WTC11 (cell line): ENCODE data around the gene HS3ST1. TPM values are rescaled to one million over a fixed set of nuclear protein-coding genes. Genes with fewer than 3 reads are reported as not detected.

Experiments used
- ATAC-seq: fragments of 200-7000 bp; cut with Tn5 transposase; 2 replicates; pipeline ENCODE4 v1.10.0; 2021; ENCODE audit warnings: mild to moderate bottlenecking, moderate library complexity
- CTCF ChIA-PET: fragments of 300-600 bp; sonication (Branson Sonifier 250); formaldehyde crosslinking; loops from one replicate; lab custom pipeline; 2021; ENCODE audit warnings: antibody characterized with exemption; lab: Charles Lee
- POLR2A ChIA-PET: fragments of 350-600 bp; sonication (Branson Sonifier 250); formaldehyde crosslinking; loops from one replicate; lab custom pipeline; 2021; ENCODE audit warnings: antibody characterized with exemption; lab: Charles Lee
- DNase-seq: peaks from one replicate; pipeline ENCODE4 v3.0.0; 2021; ENCODE audit warnings: low spot score
- H3K27ac Mint-ChIP-seq: 2 replicates; pipeline ENCODE4 v1.8.0; 2021; ENCODE audit warnings: mixed read lengths
- H3K27me3 Mint-ChIP-seq: 2 replicates; pipeline ENCODE4 v1.8.0; 2021; ENCODE audit warnings: low read depth, mild to moderate bottlenecking, moderate library complexity, mixed read lengths
- H3K36me3 Mint-ChIP-seq: 2 replicates; pipeline ENCODE4 v1.8.0; 2021; ENCODE audit warnings: mixed read lengths
- H3K4me1 Mint-ChIP-seq: 2 replicates; pipeline ENCODE4 v1.8.0; 2022; ENCODE audit warnings: mixed read lengths
- H3K4me3 Mint-ChIP-seq: 2 replicates; pipeline ENCODE4 v1.8.0; 2021; ENCODE audit warnings: mild to moderate bottlenecking, moderate library complexity, mixed read lengths
- H3K9me3 Mint-ChIP-seq: 2 replicates; pipeline ENCODE4 v1.8.0; 2021; ENCODE audit warnings: mixed read lengths
- AFF4 ChIP-seq: sonication (generic); formaldehyde crosslinking; IDR thresholded peaks from 2 replicates; pipeline ENCODE4 v1.8.1; 2023; ENCODE audit warnings: mild to moderate bottlenecking, missing genetic modification reagents, borderline replicate concordance
- ATF1 ChIP-seq: sonication (generic); formaldehyde crosslinking; IDR thresholded peaks from 2 replicates; pipeline ENCODE4 v1.8.1; 2023; ENCODE audit warnings: mild to moderate bottlenecking, moderate library complexity, missing genetic modification reagents
- ATF6 ChIP-seq: sonication (generic); formaldehyde crosslinking; IDR thresholded peaks from 2 replicates; pipeline ENCODE4 v1.8.1; 2023; ENCODE audit warnings: mild to moderate bottlenecking, missing genetic modification reagents
- CDX4 ChIP-seq: fragments of 250-450 bp; sonication (Bioruptor Pico); IDR thresholded peaks from 2 replicates; pipeline ENCODE4 v1.9.0; 2021; ENCODE audit warnings: moderate library complexity, mild to moderate bottlenecking, inconsistent platforms, borderline replicate concordance
- E2F1 ChIP-seq: sonication (generic); formaldehyde crosslinking; IDR thresholded peaks from 2 replicates; pipeline ENCODE4 v1.8.0; 2022; ENCODE audit warnings: mild to moderate bottlenecking, missing genetic modification reagents
- ERG ChIP-seq: fragments of 250-450 bp; sonication (Bioruptor Pico); IDR thresholded peaks from 2 replicates; pipeline ENCODE4 v1.8.0; 2021; ENCODE audit warnings: mild to moderate bottlenecking
- FOXJ3 ChIP-seq: sonication (generic); formaldehyde crosslinking; IDR thresholded peaks from 2 replicates; pipeline ENCODE4 v1.9.0; 2021; ENCODE audit warnings: missing genetic modification reagents, mild to moderate bottlenecking, borderline replicate concordance
- GABPB1 ChIP-seq: sonication (generic); formaldehyde crosslinking; IDR thresholded peaks from 2 replicates; pipeline ENCODE4 v1.8.1; 2023; ENCODE audit warnings: mild to moderate bottlenecking, missing genetic modification reagents
- IRF1 ChIP-seq: sonication (generic); formaldehyde crosslinking; IDR thresholded peaks from 2 replicates; pipeline ENCODE4 v1.8.0; 2023; ENCODE audit warnings: missing genetic modification reagents
- JAZF1 ChIP-seq: fragments of 250-450 bp; sonication (Bioruptor Pico); IDR thresholded peaks from 2 replicates; pipeline ENCODE4 v1.9.0; 2021; ENCODE audit warnings: moderate library complexity, mild to moderate bottlenecking, inconsistent platforms
- MAX ChIP-seq: sonication (generic); formaldehyde crosslinking; IDR thresholded peaks from 2 replicates; pipeline ENCODE4 v1.8.0; 2022; ENCODE audit warnings: mild to moderate bottlenecking, missing genetic modification reagents
- OVOL2 ChIP-seq: fragments of 250-450 bp; sonication (Bioruptor Pico); IDR thresholded peaks from 2 replicates; pipeline ENCODE4 v1.9.0; 2021; ENCODE audit warnings: mild to moderate bottlenecking, borderline replicate concordance
- ZNF121 ChIP-seq: sonication (generic); formaldehyde crosslinking; IDR thresholded peaks from 2 replicates; pipeline ENCODE4 v1.8.0; 2023; ENCODE audit warnings: missing genetic modification reagents
- ZNF138 ChIP-seq: sonication (generic); formaldehyde crosslinking; conservative IDR thresholded peaks from 2 replicates; pipeline ENCODE4 v1.8.1; 2022; ENCODE audit warnings: mild to moderate bottlenecking, moderate library complexity, missing genetic modification reagents
- total RNA-seq: library from RNA; stranded (reverse); gene quantifications from 3 replicates; pipeline ENCODE4 v1.2.3, GENCODE V29; 2021

Gene HS3ST1
- total RNA-seq, 1 experiment from 2014 or later, result 0.52 TPM

- POLR2A ChIA-PET, result no interaction called here
- Mint-ChIP-seq H3K27me3 (peaks cover 4% of the 10 kb centered on the region; the same call in 1 of the 2 replicates), H3K36me3 (peaks cover 68% of the 10 kb centered on the region), H3K9me3 (peaks cover 85% of the 10 kb centered on the region), H3K27ac (no peak overlapping the region), H3K4me3 (no peak overlapping the region), H3K4me1 (0 out of 2 replicates have a peak, but pooled peaks cover 6% of the 10 kb centered on the region)
- CTCF ChIA-PET, result no interaction called here
- TF ChIP-seq FOXJ3 (CRISPR knock-in tag) (no peak), OVOL2 (no peak), GABPB1 (CRISPR knock-in tag) (no peak), AFF4 (CRISPR knock-in tag) (no peak), ZNF138 (CRISPR knock-in tag) (no peak), IRF1 (CRISPR knock-in tag) (no peak)
- ATAC-seq (no peak), DNase-seq (no peak)
Measured at GRCh38 chr4:11416767-11417113, 12.0 kb downstream of the HS3ST1 start.

- TF ChIP-seq ATF1 (no peak), ERG (CRISPR knock-in tag) (no peak), ATF6 (CRISPR knock-in tag) (no peak), MAX (CRISPR knock-in tag) (no peak), E2F1 (CRISPR knock-in tag) (no peak), JAZF1 (CRISPR knock-in tag) (no peak), CDX4 (CRISPR knock-in tag) (no peak), ZNF121 (CRISPR knock-in tag) (no peak)
- ATAC-seq, result no peak
- Mint-ChIP-seq H3K4me1 (0 out of 2 replicates have a peak, but pooled peaks cover 4% of the 10 kb centered on the region), H3K36me3 (peaks cover 67% of the 10 kb centered on the region), H3K27me3 (peaks cover 4% of the 10 kb centered on the region; the same call in 1 of the 2 replicates), H3K4me3 (no peak overlapping the region), H3K9me3 (peaks cover 82% of the 10 kb centered on the region), H3K27ac (no peak overlapping the region)
- POLR2A ChIA-PET, result no interaction called here
- CTCF ChIA-PET, result no interaction called here
- DNase-seq, result no peak
Measured at GRCh38 chr4:11416071-11416766, 12.5 kb downstream of the HS3ST1 start.
